NOMO-1 treated with dmso at 0.1 percent for 144 hours (cell line): Measurements from ENCODE around the gene RNF222.
"Not testable (repeated sequence)": the region's sequence is repeated elsewhere in the genome, so short reads cannot be mapped to it uniquely, and the experiment has no call there.

Experiments
- DNase-seq: peaks from one replicate; lab custom pipeline; 2025; ENCODE audit not compliant: unreplicated experiment; lab: John Stamatoyannopoulos, UW

The RNF222 gene

GRCh38 chr17:8382052-8382879 is 15.4 kb downstream of the RNF222 start:
- no peak for DNase-seq

GRCh38 chr17:8380049-8380448 is 17.6 kb downstream of the RNF222 start:
- DNase-seq = no peak

GRCh38 chr17:8378117-8378516 is 19.5 kb downstream of the RNF222 start:
- DNase-seq = not testable (repeated sequence)

GRCh38 chr17:8377422-8377821 is 20.2 kb downstream of the RNF222 start:
- DNase-seq = no peak

GRCh38 chr17:8376271-8377067 is 21.2 kb downstream of the RNF222 start, which contains the start of gene KRABD2:
KRABD2 (minus strand) TSS chr17:8376704.
- peak; percentile 85 for DNase-seq

GRCh38 chr17:8375738-8376259 is 21.8 kb downstream of the RNF222 start:
- no peak for DNase-seq

- not testable (repeated sequence) for DNase-seq
Measured at GRCh38 chr17:8373856-8374255, 23.8 kb downstream of the RNF222 start.

- no peak for DNase-seq
Measured at GRCh38 chr17:8372422-8372821, 25.2 kb downstream of the RNF222 start.

GRCh38 chr17:8371786-8372185 is 25.8 kb downstream of the RNF222 start:
- no peak for DNase-seq

GRCh38 chr17:8369944-8370343 is 27.7 kb downstream of the RNF222 start:
- DNase-seq = no peak

GRCh38 chr17:8368193-8368592 is 29.4 kb downstream of the RNF222 start:
- no peak for DNase-seq

- DNase-seq = no peak
Measured at GRCh38 chr17:8366231-8366630, 31.4 kb downstream of the RNF222 start.

GRCh38 chr17:8365143-8365542 is 32.5 kb downstream of the RNF222 start:
- DNase-seq = no peak

GRCh38 chr17:8362651-8363332 is 34.8 kb downstream of the RNF222 start:
- DNase-seq = no peak

- no peak for DNase-seq
Measured at GRCh38 chr17:8360751-8361150, 36.9 kb downstream of the RNF222 start.

GRCh38 chr17:8360260-8360659 is 37.4 kb downstream of the RNF222 start:
- DNase-seq = no peak

- no peak for DNase-seq
Measured at GRCh38 chr17:8359769-8360168, 37.9 kb downstream of the RNF222 start.

GRCh38 chr17:8357910-8358309 is 39.7 kb downstream of the RNF222 start:
- DNase-seq = no peak

- no peak for DNase-seq
Measured at GRCh38 chr17:8354236-8354635, 43.4 kb downstream of the RNF222 start.

GRCh38 chr17:8353736-8354135 is 43.9 kb downstream of the RNF222 start:
- DNase-seq = no peak

GRCh38 chr17:8350339-8350738 is 47.3 kb downstream of the RNF222 start:
- DNase-seq = no peak
